K562 (cell line): ENCODE measurements around the gene ATF3. TPM values are rescaled to one million over a fixed set of nuclear protein-coding genes. Genes with fewer than 3 reads are reported as not detected.

Experiments
- ATAC-seq: fragments of 200-7000 bp; cut with Tn5 transposase; 3 replicates; pipeline ENCODE4 v1.9.1; 2020; ENCODE audit warnings: moderate library complexity
- BruUV-seq: library from RNA; stranded (reverse); fragments of 400-500 nt; replicated peaks from 2 replicates; lab custom pipeline; 2021; lab: Mats Ljungman, UMichigan
- CTCF ChIA-PET: fragments of 300-600 bp; formaldehyde crosslinking; extraction: SDS; loops from one replicate; lab custom pipeline; 2021; ENCODE audit warnings: low intra/inter-chr PET ratio; lab: Yijun Ruan, JAX
- POLR2A ChIA-PET: fragments of 300-600, 350-650 bp; sonication (Branson Sonifier 250); formaldehyde crosslinking; extraction: SDS; loops from one replicate; lab custom pipeline; 2021; ENCODE audit warnings: antibody characterized with exemption, inconsistent platforms; lab: Yijun Ruan, JAX
- DNase-seq, 4 experiments: peaks; one replicate each; pipeline versions ENCODE4 v3.0.0 to v3.0.0-alpha.2; 2011 to 2018; ENCODE audit warnings: low spot score in 3 of 4, mixed read lengths in 3 of 4; ENCODE audit errors: extremely low read depth in 1 of 4
- FAIRE-seq: peaks from 2 replicates; lab custom pipeline; 2011; peaks lifted over from hg19 to GRCh38; lab: Jason Lieb, UNC
- H2AFZ ChIP-seq: 2 replicates; pipeline ENCODE4 v1.6.0; 2011; ENCODE audit warnings: low read depth, low read length, control low read depth, inconsistent platforms
- H3K27ac ChIP-seq: fragments of 200-600 bp; 3 replicates; pipeline ENCODE4 v1.8.0; 2011; ENCODE audit warnings: low read depth, mild to moderate bottlenecking, control low read depth, inconsistent platforms, low read length, moderate library complexity, mixed read lengths; ENCODE audit errors: extremely low read depth
- H3K27me3 ChIP-seq, 2 experiments: fragments of 300-600 bp in 1 of 2; 2 replicates in 1 of 2; 3 replicates in 1 of 2; pipeline versions ENCODE4 v1.6.0 to v1.8.0; 2011; ENCODE audit warnings: inconsistent platforms in 2 of 2, low read length in 2 of 2, mild to moderate bottlenecking in 1 of 2, mixed read lengths in 1 of 2, moderate library complexity in 1 of 2; ENCODE audit not compliant: control insufficient read depth in 2 of 2, insufficient read depth in 2 of 2
- H3K36me3 ChIP-seq: fragments of 300-600 bp; 3 replicates; pipeline ENCODE4 v1.8.0; 2011; ENCODE audit warnings: mild to moderate bottlenecking, low read length, inconsistent platforms; ENCODE audit not compliant: control insufficient read depth, insufficient read depth
- H3K4me1 ChIP-seq, 2 experiments: fragments of 200-600 bp in 1 of 2; replicated peaks in 1 of 2; 2 replicates in 1 of 2; 3 replicates in 1 of 2; pipeline versions ENCODE4 v1.5.1 to v1.8.0; 2011; ENCODE audit warnings: inconsistent platforms in 2 of 2, low read length in 2 of 2, mild to moderate bottlenecking in 1 of 2, mixed read lengths in 1 of 2, moderate library complexity in 1 of 2; ENCODE audit not compliant: control insufficient read depth in 2 of 2, insufficient read depth in 2 of 2
- H3K4me2 ChIP-seq: 2 replicates; pipeline ENCODE4 v1.6.1; 2011; ENCODE audit warnings: low read length, control low read depth, inconsistent platforms, mixed read lengths; ENCODE audit not compliant: insufficient read depth
- H3K4me3 ChIP-seq: fragments of 200-600 bp; sonication (generic), shearing (Covaris generic); 2 replicates; pipeline ENCODE4 v1.5.1; 2016; ENCODE audit warnings: control low read depth, inconsistent platforms
- H3K79me2 ChIP-seq: fragments of 200-600 bp; 3 replicates; pipeline ENCODE4 v1.8.0; 2011; ENCODE audit warnings: low read length, inconsistent platforms; ENCODE audit not compliant: control insufficient read depth, insufficient read depth
- H3K9ac ChIP-seq, 2 experiments: 2 replicates each; pipeline versions ENCODE4 v1.6.0 to v1.6.1; 2011; ENCODE audit warnings: low read depth in 2 of 2, low read length in 2 of 2, control low read depth in 1 of 2, inconsistent platforms in 1 of 2, mild to moderate bottlenecking in 1 of 2, mixed read lengths in 1 of 2; ENCODE audit not compliant: insufficient read depth in 1 of 2
- H3K9me1 ChIP-seq: one replicate; pipeline ENCODE4 v1.6.0; 2011; ENCODE audit warnings: inconsistent platforms, mild to moderate bottlenecking, low read length, moderate library complexity; ENCODE audit not compliant: control insufficient read depth, insufficient read depth
- H3K9me3 ChIP-seq: replicated peaks from 2 replicates; pipeline ENCODE4 v1.5.1; 2011; ENCODE audit warnings: low read depth, low read length, inconsistent platforms; ENCODE audit not compliant: control insufficient read depth, insufficient read depth
- H4K20me1 ChIP-seq: replicated peaks from 2 replicates; pipeline ENCODE4 v1.6.1; 2011; ENCODE audit warnings: low read length, inconsistent platforms, mixed read lengths; ENCODE audit not compliant: control insufficient read depth, insufficient read depth
- MAFK ChIP-seq: IDR thresholded peaks from 2 replicates; pipeline ENCODE4 v1.6.1; 2011; ENCODE audit warnings: low read length, improper control_type of control experiment
- PATZ1 ChIP-seq: fragments of 250-450 bp; sonication (Bioruptor Pico); IDR thresholded peaks from 2 replicates; pipeline ENCODE4 v1.5.0; 2020; ENCODE audit warnings: mild to moderate bottlenecking, borderline replicate concordance
- ZHX1 ChIP-seq: fragments of 150-350 bp; conservative IDR thresholded peaks from 2 replicates; pipeline ENCODE4 v1.6.1; 2014; ENCODE audit warnings: low read length
- ZNF24 ChIP-seq: fragments of 450-650 bp; IDR thresholded peaks from 2 replicates; pipeline ENCODE4 v1.6.1; 2016
- WGBS: fragments of 100-300 bp; shearing (Covaris generic); methylation state at CpG from one replicate; pipeline ENCODE4 v1.1.6; 2016; ENCODE audit warnings: low coverage, mixed read lengths; ENCODE audit not compliant: insufficient coverage; ENCODE audit errors: missing lambda C conversion rate; 5-methylcytosine and 5-hydroxymethylcytosine counted together
- in situ Hi-C: fragments of 300-500 bp; cut with MboI; formaldehyde crosslinking; loops from 4 replicates; pipeline ENCODE4 v1.15.0; 2018; ENCODE audit warnings: inconsistent platforms, mixed read lengths
- intact Hi-C: fragments of 100-400 bp; cut with micrococcal nuclease; formaldehyde crosslinking; loops from 2 replicates; pipeline ENCODE4 v1.14.2; 2022
- polyA plus RNA-seq, 8 experiments: library from polyadenylated mRNA; depleted of rRNA in 4 of 8; stranded (reverse) in 5 of 8; unstranded in 3 of 8; fragments of >200 nt; fragmentation: Nextera tagmentation in 2 of 8; fragmentation: Illumina TruSeq in 1 of 8; extraction: Ambion mirVana in 2 of 8; extraction: Trizol in 1 of 8; gene quantifications; 2 replicates each; pipeline versions ENCODE4 v1.2.1 to v1.2.3, GENCODE V29; 2011 to 2014; ENCODE audit warnings: inconsistent platforms in 1 of 8, missing spikeins in 1 of 8
- total RNA-seq, 7 experiments: library from RNA; depleted of rRNA in 6 of 7; stranded (reverse); fragments of >200 nt in 6 of 7; fragmentation: Illumina TruSeq in 2 of 7; extraction: Trizol in 2 of 7; gene quantifications; 2 replicates each; pipeline versions ENCODE4 v1.2.1 to v1.2.3, GENCODE V29; 2011 to 2021; ENCODE audit warnings: low replicate concordance in 1 of 7
- TF ChIP-seq, protein P1 (sequence below): sonication (generic); formaldehyde crosslinking; IDR thresholded peaks from 2 replicates; pipeline ENCODE4 v1.8.1; 2023; ENCODE audit warnings: mild to moderate bottlenecking, missing genetic modification reagents
- TF ChIP-seq, protein P2 (sequence below): fragments of 200-800 bp; sonication (Bioruptor generic); IDR thresholded peaks from 2 replicates; pipeline ENCODE4 v1.6.1; 2017; ENCODE audit warnings: missing genetic modification characterization, missing compliant biosample characterization

The ATF3 gene
- total and polyA plus RNA-seq, 9 of the 15 experiments (the other 6 are each of a cell fraction or from before 2014, with no cell fraction given), result 3.5 to 28.2 (median 19.8) TPM

DNA sequence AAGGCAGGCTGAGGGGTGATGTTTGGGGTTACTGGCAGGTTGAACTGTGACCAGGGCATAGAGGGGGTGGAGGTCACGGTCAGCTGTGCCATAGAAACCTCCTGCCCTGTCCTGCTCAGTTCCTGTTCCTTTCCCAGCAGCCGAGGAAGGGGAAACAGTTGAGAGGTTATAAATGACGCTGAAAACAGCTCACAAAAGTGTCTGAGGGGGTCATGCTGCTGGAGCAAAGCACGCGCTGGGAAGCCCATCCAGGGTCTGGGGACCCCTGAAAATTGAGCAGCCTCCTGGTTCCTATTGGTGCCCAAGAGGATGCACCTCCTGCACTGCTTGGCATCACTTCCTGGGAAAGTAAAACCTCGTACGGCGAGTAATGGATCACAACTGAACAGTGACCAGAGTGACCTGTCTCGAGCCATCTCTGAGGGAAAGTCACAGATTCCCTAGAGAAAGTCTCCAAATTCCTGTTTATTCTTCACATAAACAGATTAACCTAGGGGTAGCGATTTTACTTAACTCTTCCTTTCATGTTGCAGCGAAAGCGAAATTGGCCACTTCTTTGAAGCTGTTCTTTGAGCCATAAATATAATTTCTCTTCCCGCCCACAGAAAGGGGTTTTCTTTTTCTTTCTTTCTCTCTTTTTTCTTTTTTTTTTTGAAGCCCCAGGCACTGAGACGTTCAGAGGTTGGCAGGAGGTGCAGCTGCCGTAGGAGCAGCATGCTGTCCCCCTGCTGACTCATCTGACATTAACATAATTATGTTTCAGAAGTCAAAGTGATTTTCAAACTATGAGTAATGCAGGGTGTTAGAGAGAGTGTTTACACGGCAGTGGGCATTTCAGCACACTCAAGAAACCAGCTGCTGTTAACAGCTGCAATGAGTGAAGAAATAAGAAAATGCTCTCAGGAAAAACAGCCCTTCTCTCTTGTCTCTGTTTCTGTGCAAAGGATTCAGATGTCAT, 41.8 kb upstream of the ATF3 start:
- 13% methylated on average over 16 of the region's 16 CpGs for WGBS
- FAIRE-seq (peak; percentile 71), ATAC-seq (peak; percentile 92), DNase-seq (peak; percentile 32 to 74 (median 50))
- Histone ChIP-seq H3K79me2 (no peaks in the 10 kb centered on the region), H3K27ac (no peak overlapping the region), H2AFZ (peak overlapping the region; percentile 56), H3K36me3 (no peaks in the 10 kb centered on the region), H3K4me2 (peak overlapping the region; percentile 49), H3K9me3 (no peaks in the 10 kb centered on the region), H3K27me3 (peaks cover 4 to 15% of the 10 kb centered on the region in 2 experiments; a peak in 4 of 5 replicates), H3K9ac (peak overlapping the region; percentile 22 to 62; a peak in 3 of 4 replicates), H4K20me1 (no peaks in the 10 kb centered on the region), H3K9me1 (no peaks in the 10 kb centered on the region), H3K4me1 (peaks cover 0 to 13% of the 10 kb centered on the region in 2 experiments; a peak in 3 of 5 replicates), H3K4me3 (no peak overlapping the region)
- CTCF ChIA-PET, result no interaction called here
- POLR2A ChIA-PET, result interaction anchor here (0.7 to 1.9 kb wide), 7 partner anchors 8 to 227 kb away, joined by 3 to 9 read pairs (median 3); partner anchors contain the start of gene ATF3
- in situ Hi-C loops (no loop called here), intact Hi-C loops (no loop called here)
- no TSS peak for BruUV-seq
- no peak for TF ChIP-seq ZHX1
- no peak for TF ChIP-seq PATZ1
- TF ChIP-seq, protein P1, sequence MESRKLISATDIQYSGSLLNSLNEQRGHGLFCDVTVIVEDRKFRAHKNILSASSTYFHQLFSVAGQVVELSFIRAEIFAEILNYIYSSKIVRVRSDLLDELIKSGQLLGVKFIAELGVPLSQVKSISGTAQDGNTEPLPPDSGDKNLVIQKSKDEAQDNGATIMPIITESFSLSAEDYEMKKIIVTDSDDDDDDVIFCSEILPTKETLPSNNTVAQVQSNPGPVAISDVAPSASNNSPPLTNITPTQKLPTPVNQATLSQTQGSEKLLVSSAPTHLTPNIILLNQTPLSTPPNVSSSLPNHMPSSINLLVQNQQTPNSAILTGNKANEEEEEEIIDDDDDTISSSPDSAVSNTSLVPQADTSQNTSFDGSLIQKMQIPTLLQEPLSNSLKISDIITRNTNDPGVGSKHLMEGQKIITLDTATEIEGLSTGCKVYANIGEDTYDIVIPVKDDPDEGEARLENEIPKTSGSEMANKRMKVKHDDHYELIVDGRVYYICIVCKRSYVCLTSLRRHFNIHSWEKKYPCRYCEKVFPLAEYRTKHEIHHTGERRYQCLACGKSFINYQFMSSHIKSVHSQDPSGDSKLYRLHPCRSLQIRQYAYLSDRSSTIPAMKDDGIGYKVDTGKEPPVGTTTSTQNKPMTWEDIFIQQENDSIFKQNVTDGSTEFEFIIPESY (CRISPR knock-in tag), result no peak
- peak; percentile 36; the same call in 1 of the 2 replicates for TF ChIP-seq ZNF24
- TF ChIP-seq, protein P2, sequence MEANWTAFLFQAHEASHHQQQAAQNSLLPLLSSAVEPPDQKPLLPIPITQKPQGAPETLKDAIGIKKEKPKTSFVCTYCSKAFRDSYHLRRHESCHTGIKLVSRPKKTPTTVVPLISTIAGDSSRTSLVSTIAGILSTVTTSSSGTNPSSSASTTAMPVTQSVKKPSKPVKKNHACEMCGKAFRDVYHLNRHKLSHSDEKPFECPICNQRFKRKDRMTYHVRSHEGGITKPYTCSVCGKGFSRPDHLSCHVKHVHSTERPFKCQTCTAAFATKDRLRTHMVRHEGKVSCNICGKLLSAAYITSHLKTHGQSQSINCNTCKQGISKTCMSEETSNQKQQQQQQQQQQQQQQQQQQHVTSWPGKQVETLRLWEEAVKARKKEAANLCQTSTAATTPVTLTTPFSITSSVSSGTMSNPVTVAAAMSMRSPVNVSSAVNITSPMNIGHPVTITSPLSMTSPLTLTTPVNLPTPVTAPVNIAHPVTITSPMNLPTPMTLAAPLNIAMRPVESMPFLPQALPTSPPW, result 0 out of 2 replicates have a peak, but pooled peaks have one; percentile 18
- peak; percentile 58; the same call in 1 of the 2 replicates for TF ChIP-seq MAFK
